K562 (cell line): ENCODE results near the gene IGSF21. TPM values are rescaled to one million over a fixed set of nuclear protein-coding genes. Genes with fewer than 3 reads are reported as not detected.

Experiments
- ATAC-seq: fragments of 200-7000 bp; cut with Tn5 transposase; 3 replicates; pipeline ENCODE4 v1.9.1; 2020; ENCODE audit warnings: moderate library complexity
- BruUV-seq: library from RNA; stranded (reverse); fragments of 400-500 nt; replicated peaks from 2 replicates; lab custom pipeline; 2021; lab: Mats Ljungman, UMichigan
- CTCF ChIA-PET: fragments of 300-600 bp; formaldehyde crosslinking; extraction: SDS; loops from one replicate; lab custom pipeline; 2021; ENCODE audit warnings: low intra/inter-chr PET ratio; lab: Yijun Ruan, JAX
- POLR2A ChIA-PET: fragments of 300-600, 350-650 bp; sonication (Branson Sonifier 250); formaldehyde crosslinking; extraction: SDS; loops from one replicate; lab custom pipeline; 2021; ENCODE audit warnings: antibody characterized with exemption, inconsistent platforms; lab: Yijun Ruan, JAX
- DNase-seq, 4 experiments: peaks; one replicate each; pipeline versions ENCODE4 v3.0.0 to v3.0.0-alpha.2; 2011 to 2018; ENCODE audit warnings: low spot score in 3 of 4, mixed read lengths in 3 of 4; ENCODE audit errors: extremely low read depth in 1 of 4
- FAIRE-seq: peaks from 2 replicates; lab custom pipeline; 2011; peaks lifted over from hg19 to GRCh38; lab: Jason Lieb, UNC
- H2AFZ ChIP-seq: 2 replicates; pipeline ENCODE4 v1.6.0; 2011; ENCODE audit warnings: low read depth, low read length, control low read depth, inconsistent platforms
- H3K27ac ChIP-seq: fragments of 200-600 bp; 3 replicates; pipeline ENCODE4 v1.8.0; 2011; ENCODE audit warnings: low read depth, mild to moderate bottlenecking, control low read depth, inconsistent platforms, low read length, moderate library complexity, mixed read lengths; ENCODE audit errors: extremely low read depth
- H3K27me3 ChIP-seq, 2 experiments: fragments of 300-600 bp in 1 of 2; 2 replicates in 1 of 2; 3 replicates in 1 of 2; pipeline versions ENCODE4 v1.6.0 to v1.8.0; 2011; ENCODE audit warnings: inconsistent platforms in 2 of 2, low read length in 2 of 2, mild to moderate bottlenecking in 1 of 2, mixed read lengths in 1 of 2, moderate library complexity in 1 of 2; ENCODE audit not compliant: control insufficient read depth in 2 of 2, insufficient read depth in 2 of 2
- H3K36me3 ChIP-seq: fragments of 300-600 bp; 3 replicates; pipeline ENCODE4 v1.8.0; 2011; ENCODE audit warnings: mild to moderate bottlenecking, low read length, inconsistent platforms; ENCODE audit not compliant: control insufficient read depth, insufficient read depth
- H3K4me1 ChIP-seq, 2 experiments: fragments of 200-600 bp in 1 of 2; replicated peaks in 1 of 2; 2 replicates in 1 of 2; 3 replicates in 1 of 2; pipeline versions ENCODE4 v1.5.1 to v1.8.0; 2011; ENCODE audit warnings: inconsistent platforms in 2 of 2, low read length in 2 of 2, mild to moderate bottlenecking in 1 of 2, mixed read lengths in 1 of 2, moderate library complexity in 1 of 2; ENCODE audit not compliant: control insufficient read depth in 2 of 2, insufficient read depth in 2 of 2
- H3K4me2 ChIP-seq: 2 replicates; pipeline ENCODE4 v1.6.1; 2011; ENCODE audit warnings: low read length, control low read depth, inconsistent platforms, mixed read lengths; ENCODE audit not compliant: insufficient read depth
- H3K4me3 ChIP-seq: fragments of 200-600 bp; sonication (generic), shearing (Covaris generic); 2 replicates; pipeline ENCODE4 v1.5.1; 2016; ENCODE audit warnings: control low read depth, inconsistent platforms
- H3K79me2 ChIP-seq: fragments of 200-600 bp; 3 replicates; pipeline ENCODE4 v1.8.0; 2011; ENCODE audit warnings: low read length, inconsistent platforms; ENCODE audit not compliant: control insufficient read depth, insufficient read depth
- H3K9ac ChIP-seq, 2 experiments: 2 replicates each; pipeline versions ENCODE4 v1.6.0 to v1.6.1; 2011; ENCODE audit warnings: low read depth in 2 of 2, low read length in 2 of 2, control low read depth in 1 of 2, inconsistent platforms in 1 of 2, mild to moderate bottlenecking in 1 of 2, mixed read lengths in 1 of 2; ENCODE audit not compliant: insufficient read depth in 1 of 2
- H3K9me1 ChIP-seq: one replicate; pipeline ENCODE4 v1.6.0; 2011; ENCODE audit warnings: inconsistent platforms, mild to moderate bottlenecking, low read length, moderate library complexity; ENCODE audit not compliant: control insufficient read depth, insufficient read depth
- H3K9me3 ChIP-seq: replicated peaks from 2 replicates; pipeline ENCODE4 v1.5.1; 2011; ENCODE audit warnings: low read depth, low read length, inconsistent platforms; ENCODE audit not compliant: control insufficient read depth, insufficient read depth
- H4K20me1 ChIP-seq: replicated peaks from 2 replicates; pipeline ENCODE4 v1.6.1; 2011; ENCODE audit warnings: low read length, inconsistent platforms, mixed read lengths; ENCODE audit not compliant: control insufficient read depth, insufficient read depth
- HINFP ChIP-seq: fragments of 450-650 bp; conservative IDR thresholded peaks from 2 replicates; pipeline ENCODE4 v1.6.1; 2016; ENCODE audit warnings: missing genetic modification characterization, low read depth, mild to moderate bottlenecking, control low read depth, missing compliant biosample characterization
- ID3 ChIP-seq, 2 experiments: fragments of 250-450 bp in 1 of 2; fragments of 450-650 bp in 1 of 2; sonication (Bioruptor Pico) in 1 of 2; IDR thresholded peaks; 2 replicates each; pipeline versions ENCODE4 v1.6.1 to v1.8.0; 2016 to 2021; ENCODE audit warnings: mild to moderate bottlenecking in 2 of 2, moderate library complexity in 2 of 2, missing compliant biosample characterization in 1 of 2, missing genetic modification characterization in 1 of 2
- MEIS2 ChIP-seq: fragments of 450-650 bp; IDR thresholded peaks from 2 replicates; pipeline ENCODE4 v1.6.1; 2014; ENCODE audit warnings: mild to moderate bottlenecking; ENCODE audit not compliant: partially characterized antibody
- RAD51 ChIP-seq: fragments of 450-650 bp; IDR thresholded peaks from 2 replicates; pipeline ENCODE4 v1.7.1; 2016; ENCODE audit warnings: low read depth, mild to moderate bottlenecking, borderline replicate concordance
- USF2 ChIP-seq: sonication (generic); formaldehyde crosslinking; IDR thresholded peaks from 2 replicates; pipeline ENCODE4 v1.5.0; 2020; ENCODE audit warnings: missing genetic modification reagents
- ZNF143 ChIP-seq: sonication (generic); formaldehyde crosslinking; IDR thresholded peaks from 2 replicates; pipeline ENCODE4 v1.9.0; 2022; ENCODE audit warnings: mild to moderate bottlenecking, missing genetic modification reagents
- in situ Hi-C: fragments of 300-500 bp; cut with MboI; formaldehyde crosslinking; loops from 4 replicates; pipeline ENCODE4 v1.15.0; 2018; ENCODE audit warnings: inconsistent platforms, mixed read lengths
- intact Hi-C: fragments of 100-400 bp; cut with micrococcal nuclease; formaldehyde crosslinking; loops from 2 replicates; pipeline ENCODE4 v1.14.2; 2022
- polyA plus RNA-seq, 8 experiments: library from polyadenylated mRNA; depleted of rRNA in 4 of 8; stranded (reverse) in 5 of 8; unstranded in 3 of 8; fragments of >200 nt; fragmentation: Nextera tagmentation in 2 of 8; fragmentation: Illumina TruSeq in 1 of 8; extraction: Ambion mirVana in 2 of 8; extraction: Trizol in 1 of 8; gene quantifications; 2 replicates each; pipeline versions ENCODE4 v1.2.1 to v1.2.3, GENCODE V29; 2011 to 2014; ENCODE audit warnings: inconsistent platforms in 1 of 8, missing spikeins in 1 of 8
- total RNA-seq, 7 experiments: library from RNA; depleted of rRNA in 6 of 7; stranded (reverse); fragments of >200 nt in 6 of 7; fragmentation: Illumina TruSeq in 2 of 7; extraction: Trizol in 2 of 7; gene quantifications; 2 replicates each; pipeline versions ENCODE4 v1.2.1 to v1.2.3, GENCODE V29; 2011 to 2021; ENCODE audit warnings: low replicate concordance in 1 of 7
- TF ChIP-seq, protein P1 (sequence below): sonication (generic); formaldehyde crosslinking; IDR thresholded peaks from 2 replicates; pipeline ENCODE4 v1.9.0; 2022; ENCODE audit warnings: mild to moderate bottlenecking, missing genetic modification reagents
- TF ChIP-seq, protein P2 (sequence below): fragments of 450-650 bp; IDR thresholded peaks from 2 replicates; pipeline ENCODE4 v1.6.1; 2016

The IGSF21 gene
- total and polyA plus RNA-seq, 9 of the 15 experiments (the other 6 are each of a cell fraction or from before 2014, with no cell fraction given): not detected

DNA sequence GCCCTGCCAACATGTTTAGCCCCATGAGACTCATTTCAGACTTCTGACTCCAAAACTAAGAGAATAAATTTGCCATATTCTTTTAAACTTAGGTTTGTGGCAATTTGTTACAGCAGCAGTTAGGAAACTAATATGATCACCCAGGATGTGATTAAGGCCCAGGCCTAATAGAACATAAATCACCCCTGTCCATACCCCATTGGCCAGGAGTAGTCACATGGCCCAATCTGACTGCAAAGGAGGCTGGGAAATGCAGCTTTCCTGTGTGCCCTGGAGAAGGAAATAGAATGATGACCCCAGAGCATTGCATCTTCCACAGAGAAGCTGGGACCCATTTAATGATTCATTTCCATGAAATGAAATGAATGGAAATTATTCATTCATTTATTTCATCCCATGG is 272.7 kb downstream of the IGSF21 start:
- ATAC-seq (no peak), DNase-seq (peak in 2 of 4 experiments; percentile 49 to 53), FAIRE-seq (no peak)
- Histone ChIP-seq H3K36me3 (no peaks in the 10 kb centered on the region), H3K9me3 (no peaks in the 10 kb centered on the region), H3K27ac (no peak overlapping the region), H3K79me2 (no peaks in the 10 kb centered on the region), H3K9ac (no peak overlapping the region), H3K4me1 (peaks cover 0 to 8% of the 10 kb centered on the region in 2 experiments; a peak in 4 of 5 replicates), H2AFZ (no peak overlapping the region), H4K20me1 (no peaks in the 10 kb centered on the region), H3K4me3 (no peak overlapping the region), H3K27me3 (peaks cover 0 to 14% of the 10 kb centered on the region in 2 experiments; a peak in 2 of 5 replicates), H3K9me1 (no peaks in the 10 kb centered on the region), H3K4me2 (no peak overlapping the region)
- no TSS peak for BruUV-seq
- ChIA-PET POLR2A (interaction anchor here (0.6 kb wide), 1 partner anchor 456 kb away, joined by 4 read pairs; no protein-coding TSS in a partner anchor), CTCF (no interaction called here)
- TF ChIP-seq ID3 (CRISPR knock-in tag; IDR thresholded peaks at IDR 0.05) (no peak), ID3 (tag; IDR thresholded peaks at IDR 0.05) (no peak), MEIS2 (peak; percentile 29), HINFP (no peak), ZNF143 (CRISPR knock-in tag) (0 out of 2 replicates have a peak, but pooled peaks have one; percentile 15), USF2 (CRISPR knock-in tag) (peak; percentile 64), RAD51 (peak; percentile 16; the same call in 1 of the 2 replicates)
- TF ChIP-seq, protein P1, sequence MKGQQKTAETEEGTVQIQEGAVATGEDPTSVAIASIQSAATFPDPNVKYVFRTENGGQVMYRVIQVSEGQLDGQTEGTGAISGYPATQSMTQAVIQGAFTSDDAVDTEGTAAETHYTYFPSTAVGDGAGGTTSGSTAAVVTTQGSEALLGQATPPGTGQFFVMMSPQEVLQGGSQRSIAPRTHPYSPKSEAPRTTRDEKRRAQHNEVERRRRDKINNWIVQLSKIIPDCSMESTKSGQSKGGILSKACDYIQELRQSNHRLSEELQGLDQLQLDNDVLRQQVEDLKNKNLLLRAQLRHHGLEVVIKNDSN (CRISPR knock-in tag): peak; percentile 61; the same call in 1 of the 2 replicates
- TF ChIP-seq, protein P2, sequence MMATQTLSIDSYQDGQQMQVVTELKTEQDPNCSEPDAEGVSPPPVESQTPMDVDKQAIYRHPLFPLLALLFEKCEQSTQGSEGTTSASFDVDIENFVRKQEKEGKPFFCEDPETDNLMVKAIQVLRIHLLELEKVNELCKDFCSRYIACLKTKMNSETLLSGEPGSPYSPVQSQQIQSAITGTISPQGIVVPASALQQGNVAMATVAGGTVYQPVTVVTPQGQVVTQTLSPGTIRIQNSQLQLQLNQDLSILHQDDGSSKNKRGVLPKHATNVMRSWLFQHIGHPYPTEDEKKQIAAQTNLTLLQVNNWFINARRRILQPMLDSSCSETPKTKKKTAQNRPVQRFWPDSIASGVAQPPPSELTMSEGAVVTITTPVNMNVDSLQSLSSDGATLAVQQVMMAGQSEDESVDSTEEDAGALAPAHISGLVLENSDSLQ: peak; percentile 58
- in situ Hi-C loops: no loop called here
- intact Hi-C loops: no loop called here
